Ascending aorta (tissue), 2 donors: ENCODE measurements around the gene ADAM19. TPM values are rescaled to one million over a fixed set of nuclear protein-coding genes. Genes with fewer than 3 reads are reported as not detected.

Source experiments
- DNase-seq, 2 donors: peaks; one replicate each; pipeline ENCODE4 v3.0.0-alpha.2; 2019; ENCODE audit warnings: low spot score in 2 of 2
- H3K27ac ChIP-seq, 2 donors: fragments of 200-600 bp; sonication (generic); one replicate each; pipeline ENCODE4 v1.5.1; 2016 to 2017; ENCODE audit warnings: mild to moderate bottlenecking in 1 of 2
- H3K27me3 ChIP-seq: fragments of 200-600 bp; sonication (generic); one replicate; pipeline ENCODE4 v1.5.1; 2017
- H3K36me3 ChIP-seq, 2 donors: fragments of 200-600 bp; sonication (generic); one replicate each; pipeline ENCODE4 v1.5.1; 2016
- H3K4me1 ChIP-seq, 2 donors: fragments of 200-600 bp; sonication (generic); one replicate each; pipeline ENCODE4 v1.5.1; 2016 to 2017; ENCODE audit warnings: mild to moderate bottlenecking in 1 of 2
- H3K4me3 ChIP-seq, 2 donors: fragments of 200-600 bp; sonication (generic); one replicate each; pipeline ENCODE4 v1.5.1; 2016 to 2017; ENCODE audit warnings: mild to moderate bottlenecking in 1 of 2
- H3K9me3 ChIP-seq, 2 donors: fragments of 200-600 bp; sonication (generic); one replicate each; pipeline ENCODE4 v1.5.1; 2016
- CTCF ChIP-seq, 3 experiments: fragments of 200-600 bp in 2 of 3; fragments of 450-650 bp in 1 of 3; sonication (generic) in 2 of 3; IDR thresholded peaks; one replicate each; pipeline ENCODE4 v1.5.1; 2016 to 2019; ENCODE audit warnings: antibody characterized with exemption in 3 of 3, mild to moderate bottlenecking in 1 of 3, moderate library complexity in 1 of 3
- intact Hi-C: fragments of 100-400 bp; cut with DNase I; formaldehyde crosslinking; loops from one replicate; pipeline ENCODE4 v1.15.1; 2023
- total RNA-seq: library from RNA; depleted of rRNA; stranded (reverse); fragments of >200 nt; gene quantifications from one replicate; pipeline ENCODE4 v1.1.0, GENCODE V29; 2016

Gene ADAM19
- total RNA-seq, 1 donor from 2014 or later, result 11.7 TPM

- intact Hi-C loops, result no loop called here
- Histone ChIP-seq H3K4me1 (no peaks in the 10 kb centered on the region), H3K27ac (no peak overlapping the region), H3K9me3 (no peaks in the 10 kb centered on the region), H3K4me3 (no peak overlapping the region), H3K36me3 (no peaks in the 10 kb centered on the region), H3K27me3 (no peaks in the 10 kb centered on the region)
- DNase-seq, result no peak
- no peak for TF ChIP-seq CTCF (IDR thresholded peaks at IDR 0.05)
Observed at GRCh38 chr5:157582731-157583620, 7.4 kb upstream of the ADAM19 start.

- Histone ChIP-seq H3K27ac (no peak overlapping the region), H3K9me3 (no peaks in the 10 kb centered on the region), H3K4me1 (no peaks in the 10 kb centered on the region), H3K27me3 (no peaks in the 10 kb centered on the region), H3K36me3 (no peaks in the 10 kb centered on the region), H3K4me3 (no peak overlapping the region)
- TF ChIP-seq CTCF (IDR thresholded peaks at IDR 0.05), result no peak
- DNase-seq, result no peak
- intact Hi-C loops, result no loop called here
Observed at GRCh38 chr5:157581901-157582300, 6.3 kb upstream of the ADAM19 start.

GRCh38 chr5:157578079-157578780 is 2.7 kb upstream of the ADAM19 start:
- TF ChIP-seq CTCF (IDR thresholded peaks at IDR 0.05), result no peak
- Histone ChIP-seq H3K9me3 (no peaks in the 10 kb centered on the region), H3K4me3 (no peak overlapping the region), H3K4me1 (peaks cover 10 to 16% of the 10 kb centered on the region in 2 donors), H3K27ac (no peak overlapping the region), H3K27me3 (no peaks in the 10 kb centered on the region), H3K36me3 (no peaks in the 10 kb centered on the region)
- intact Hi-C loops, result no loop called here
- no peak for DNase-seq

- no peak overlapping the region for H3K27ac ChIP-seq
- no peak overlapping the region for H3K4me3 ChIP-seq
- no peaks in the 10 kb centered on the region for H3K36me3 ChIP-seq
- peaks cover 10 to 19% of the 10 kb centered on the region in 2 donors for H3K4me1 ChIP-seq
- H3K9me3 ChIP-seq, result no peaks in the 10 kb centered on the region
- intact Hi-C loops, result no loop called here
- no peaks in the 10 kb centered on the region for H3K27me3 ChIP-seq
- TF ChIP-seq CTCF (IDR thresholded peaks at IDR 0.05), result no peak
- DNase-seq, result no peak
Observed at GRCh38 chr5:157576678-157577077, 1.1 kb upstream of the ADAM19 start.

- Histone ChIP-seq H3K9me3 (no peaks in the 10 kb centered on the region), H3K36me3 (no peaks in the 10 kb centered on the region), H3K4me3 (peak overlapping the region; percentile 72 to 86), H3K27me3 (no peaks in the 10 kb centered on the region), H3K27ac (peak overlapping the region; percentile 71 to 82), H3K4me1 (peaks cover 10 to 22% of the 10 kb centered on the region in 2 donors)
- DNase-seq, result peak in 1 of 2 donors; percentile 73
- intact Hi-C loops, result loop anchor here (1.0 to 2.0 kb wide), 2 partner anchors 11 to 62 kb away; no protein-coding TSS in a partner anchor
- no peak for TF ChIP-seq CTCF (IDR thresholded peaks at IDR 0.05)
Observed at GRCh38 chr5:157574456-157575380, 857 bp downstream of the ADAM19 start.
